HepG2 (cell line): ENCODE results near the gene EFNA2. TPM values are rescaled to one million over a fixed set of nuclear protein-coding genes. Genes with fewer than 3 reads are reported as not detected.

Experiments
- BHLHE40 ChIP-seq: IDR thresholded peaks from 2 replicates; pipeline ENCODE4 v1.6.1; 2011; ENCODE audit warnings: low read length, improper control_type of control experiment
- ELF3 ChIP-seq: IDR thresholded peaks from 2 replicates; pipeline ENCODE4 v1.6.1; 2016; ENCODE audit warnings: missing genetic modification reagents, missing compliant biosample characterization
- ETV6 ChIP-seq: sonication (generic); formaldehyde crosslinking; conservative IDR thresholded peaks from 2 replicates; pipeline ENCODE4 v1.4.0; 2020; ENCODE audit warnings: missing genetic modification reagents
- IRF9 ChIP-seq: sonication (generic); formaldehyde crosslinking; IDR thresholded peaks from 2 replicates; pipeline ENCODE4 v1.8.0; 2022; ENCODE audit warnings: missing genetic modification reagents, mild to moderate bottlenecking, borderline replicate concordance
- KDM5B ChIP-seq: sonication (generic); formaldehyde crosslinking; IDR thresholded peaks from 2 replicates; pipeline ENCODE4 v1.4.0; 2020; ENCODE audit warnings: missing genetic modification reagents, mild to moderate bottlenecking, borderline replicate concordance
- NCOA2 ChIP-seq: sonication (generic); formaldehyde crosslinking; IDR thresholded peaks from 2 replicates; pipeline ENCODE4 v1.8.0; 2022; ENCODE audit warnings: inconsistent platforms
- PHF5A ChIP-seq: IDR thresholded peaks from one replicate; pipeline ENCODE4 v1.6.1; 2018; ENCODE audit warnings: low read depth, missing genetic modification reagents; ENCODE audit not compliant: unreplicated experiment
- POGZ ChIP-seq: sonication (generic); formaldehyde crosslinking; IDR thresholded peaks from 2 replicates; pipeline ENCODE4 v1.4.0; 2020; ENCODE audit warnings: mild to moderate bottlenecking, missing genetic modification reagents
- RAD21 ChIP-seq: fragments of 450-650 bp; formaldehyde crosslinking; IDR thresholded peaks from 2 replicates; pipeline ENCODE4 v1.5.0; 2020; ENCODE audit warnings: mild to moderate bottlenecking
- RBAK ChIP-seq: sonication (generic); formaldehyde crosslinking; IDR thresholded peaks from 2 replicates; pipeline ENCODE4 v1.5.1; 2020; ENCODE audit warnings: mild to moderate bottlenecking, missing genetic modification reagents
- RCOR2 ChIP-seq: IDR thresholded peaks from 2 replicates; pipeline ENCODE4 v1.6.1; 2016; ENCODE audit warnings: missing biosample characterization, missing genetic modification reagents
- SOX6 ChIP-seq, 2 experiments: fragments of 450-650 bp in 1 of 2; sonication (generic) in 1 of 2; formaldehyde crosslinking in 1 of 2; IDR thresholded peaks; 2 replicates each; pipeline versions ENCODE4 v1.4.0 to v1.6.1; 2017 to 2020; ENCODE audit warnings: antibody characterized with exemption in 1 of 2, mild to moderate bottlenecking in 1 of 2, missing genetic modification reagents in 1 of 2
- SRSF1 ChIP-seq: fragments of 200-400 bp; formaldehyde crosslinking; optimal IDR thresholded peaks from 2 replicates; pipeline ENCODE3; 2017; ENCODE audit warnings: mild to moderate bottlenecking, low read depth, low read length, moderate library complexity
- SRY ChIP-seq: sonication (generic); formaldehyde crosslinking; IDR thresholded peaks from 2 replicates; pipeline ENCODE4 v1.8.0; 2022; ENCODE audit warnings: mild to moderate bottlenecking, missing genetic modification reagents
- TIGD3 ChIP-seq: sonication (generic); formaldehyde crosslinking; IDR thresholded peaks from 2 replicates; pipeline ENCODE4 v1.5.1; 2020; ENCODE audit warnings: mild to moderate bottlenecking, missing genetic modification reagents, borderline replicate concordance
- XBP1 ChIP-seq: sonication (generic); formaldehyde crosslinking; IDR thresholded peaks from 2 replicates; pipeline ENCODE4 v1.5.0; 2020; ENCODE audit warnings: missing genetic modification reagents
- ZBTB7B ChIP-seq: sonication (generic); formaldehyde crosslinking; IDR thresholded peaks from 2 replicates; pipeline ENCODE4 v1.4.0; 2020; ENCODE audit warnings: missing genetic modification reagents
- ZEB1 ChIP-seq: IDR thresholded peaks from 2 replicates; pipeline ENCODE4 v1.6.1; 2012; ENCODE audit warnings: mild to moderate bottlenecking, low read depth, inconsistent platforms; ENCODE audit not compliant: insufficient replicate concordance
- ZFP62 ChIP-seq: sonication (generic); formaldehyde crosslinking; IDR thresholded peaks from 2 replicates; pipeline ENCODE4 v1.4.0; 2020; ENCODE audit warnings: missing genetic modification reagents
- ZNF263 ChIP-seq: sonication (generic); formaldehyde crosslinking; IDR thresholded peaks from 2 replicates; pipeline ENCODE4 v1.4.0; 2020; ENCODE audit warnings: missing genetic modification reagents
- ZNF282 ChIP-seq: fragments of 450-650 bp; IDR thresholded peaks from 2 replicates; pipeline ENCODE4 v1.6.1; 2018; ENCODE audit not compliant: partially characterized antibody
- ZNF564 ChIP-seq: sonication (generic); formaldehyde crosslinking; IDR thresholded peaks from 2 replicates; pipeline ENCODE4 v1.8.1; 2023; ENCODE audit warnings: mild to moderate bottlenecking, missing genetic modification reagents
- ZNF580 ChIP-seq: IDR thresholded peaks from 2 replicates; pipeline ENCODE4 v1.6.1; 2016; ENCODE audit warnings: low read depth, borderline replicate concordance
- ZNF678 ChIP-seq: sonication (generic); formaldehyde crosslinking; IDR thresholded peaks from 2 replicates; pipeline ENCODE4 v1.4.0; 2020; ENCODE audit warnings: mild to moderate bottlenecking, missing genetic modification reagents
- ZSCAN9 ChIP-seq: IDR thresholded peaks from 2 replicates; pipeline ENCODE4 v1.6.1; 2016; ENCODE audit warnings: borderline replicate concordance
- polyA plus RNA-seq, 8 experiments: library from polyadenylated mRNA; depleted of rRNA in 3 of 8; stranded (reverse) in 7 of 8; unstranded in 1 of 8; fragments of >200 nt; fragmentation: Illumina TruSeq in 4 of 8; extraction: Trizol in 4 of 8; gene quantifications; 2 replicates each; pipeline versions ENCODE4 v1.2.1 to v1.2.3, GENCODE V29; 2011 to 2016; ENCODE audit warnings: low read depth in 4 of 8, missing spikeins in 1 of 8, mixed read lengths in 1 of 8; ENCODE audit not compliant: insufficient read depth in 1 of 8
- total RNA-seq, 5 experiments: library from RNA; depleted of rRNA; stranded (reverse); fragments of >200 nt; fragmentation: Illumina TruSeq; extraction: Trizol; gene quantifications; 2 replicates each; pipeline ENCODE4 v1.2.3, GENCODE V29; 2016; ENCODE audit warnings: low read depth in 1 of 5
- TF ChIP-seq, protein P1 (sequence below): sonication (generic); formaldehyde crosslinking; IDR thresholded peaks from 2 replicates; pipeline ENCODE4 v1.4.0; 2020; ENCODE audit warnings: mild to moderate bottlenecking, missing genetic modification reagents
- TF ChIP-seq, protein P2 (sequence below): sonication (generic); formaldehyde crosslinking; conservative IDR thresholded peaks from 2 replicates; pipeline ENCODE4 v1.8.0; 2022; ENCODE audit warnings: mild to moderate bottlenecking, moderate library complexity, missing genetic modification reagents

Gene EFNA2
- total and polyA plus RNA-seq, 2 of the 13 experiments (the other 11 are each of a cell fraction or from before 2014, with no cell fraction given) = 6.0 to 9.9 TPM

GRCh38 chr19:1266916-1267476 is 18.7 kb upstream of the EFNA2 start (continued):
- TF ChIP-seq ZEB1 (peak; percentile 58), ZBTB7B (CRISPR knock-in tag) (peak; percentile 89), POGZ (0 out of 2 replicates have a peak, but pooled peaks have one; percentile 26), RCOR2 (CRISPR knock-in tag) (no peak), TIGD3 (CRISPR knock-in tag) (no peak), ZFP62 (CRISPR knock-in tag) (peak; percentile 13; the same call in 1 of the 2 replicates), RAD21 (CRISPR knock-in tag) (peak; percentile 98), ZNF263 (CRISPR knock-in tag) (no peak), BHLHE40 (0 out of 2 replicates have a peak, but pooled peaks have one; percentile 9), ZNF678 (CRISPR knock-in tag) (no peak), ELF3 (CRISPR knock-in tag) (0 out of 2 replicates have a peak, but pooled peaks have one; percentile 40), SOX6 (IDR thresholded peaks at IDR 0.05) (no peak), SOX6 (CRISPR knock-in tag; IDR thresholded peaks at IDR 0.05) (0 out of 2 replicates have a peak, but pooled peaks have one; percentile 22), ZSCAN9 (CRISPR knock-in tag) (peak; percentile 16; the same call in 1 of the 2 replicates), PHF5A (CRISPR knock-in tag) (no peak), ETV6 (CRISPR knock-in tag) (0 out of 2 replicates have a peak, but pooled peaks have one; percentile 10), KDM5B (CRISPR knock-in tag) (peak; percentile 37; the same call in 1 of the 2 replicates), ZNF282 (no peak), SRY (CRISPR knock-in tag) (peak; percentile 55; the same call in 1 of the 2 replicates), SRSF1 (no peak), XBP1 (no peak), ZNF564 (CRISPR knock-in tag) (no peak), ZNF580 (CRISPR knock-in tag) (0 out of 2 replicates have a peak, but pooled peaks have one; percentile 28), IRF9 (CRISPR knock-in tag) (0 out of 2 replicates have a peak, but pooled peaks have one; percentile 20), NCOA2 (CRISPR knock-in tag) (peak; percentile 15; the same call in 1 of the 2 replicates), RBAK (no peak)
- TF ChIP-seq, protein P1, sequence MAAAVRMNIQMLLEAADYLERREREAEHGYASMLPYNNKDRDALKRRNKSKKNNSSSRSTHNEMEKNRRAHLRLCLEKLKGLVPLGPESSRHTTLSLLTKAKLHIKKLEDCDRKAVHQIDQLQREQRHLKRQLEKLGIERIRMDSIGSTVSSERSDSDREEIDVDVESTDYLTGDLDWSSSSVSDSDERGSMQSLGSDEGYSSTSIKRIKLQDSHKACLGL (CRISPR knock-in tag) = 0 out of 2 replicates have a peak, but pooled peaks have one; percentile 38
- TF ChIP-seq, protein P2, sequence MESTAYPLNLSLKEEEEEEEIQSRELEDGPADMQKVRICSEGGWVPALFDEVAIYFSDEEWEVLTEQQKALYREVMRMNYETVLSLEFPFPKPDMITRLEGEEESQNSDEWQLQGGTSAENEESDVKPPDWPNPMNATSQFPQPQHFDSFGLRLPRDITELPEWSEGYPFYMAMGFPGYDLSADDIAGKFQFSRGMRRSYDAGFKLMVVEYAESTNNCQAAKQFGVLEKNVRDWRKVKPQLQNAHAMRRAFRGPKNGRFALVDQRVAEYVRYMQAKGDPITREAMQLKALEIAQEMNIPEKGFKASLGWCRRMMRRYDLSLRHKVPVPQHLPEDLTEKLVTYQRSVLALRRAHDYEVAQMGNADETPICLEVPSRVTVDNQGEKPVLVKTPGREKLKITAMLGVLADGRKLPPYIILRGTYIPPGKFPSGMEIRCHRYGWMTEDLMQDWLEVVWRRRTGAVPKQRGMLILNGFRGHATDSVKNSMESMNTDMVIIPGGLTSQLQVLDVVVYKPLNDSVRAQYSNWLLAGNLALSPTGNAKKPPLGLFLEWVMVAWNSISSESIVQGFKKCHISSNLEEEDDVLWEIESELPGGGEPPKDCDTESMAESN = 0 out of 2 replicates have a peak, but pooled peaks have one; percentile 24
